LNCaP clone FGC (cell line): ENCODE results near the gene G3BP2.
"Not testable (repeated sequence)": the region's sequence is repeated elsewhere in the genome, so short reads cannot be mapped to it uniquely, and the experiment has no call there.

Experiments
- DNase-seq: peaks from one replicate; pipeline ENCODE4 v3.0.0-alpha.2; 2011; ENCODE audit warnings: low read depth
- H3K4me3 ChIP-seq: 2 replicates; pipeline ENCODE4 v1.5.1; 2011; ENCODE audit warnings: mild to moderate bottlenecking, low read depth, low read length, control low read depth
- TF ChIP-seq, protein P1 (sequence below): IDR thresholded peaks from 2 replicates; pipeline ENCODE4 v1.5.1; 2012; ENCODE audit warnings: mild to moderate bottlenecking; ENCODE audit not compliant: control insufficient read depth, insufficient read depth; ENCODE audit errors: extremely low read depth

G3BP2 gene

DNA sequence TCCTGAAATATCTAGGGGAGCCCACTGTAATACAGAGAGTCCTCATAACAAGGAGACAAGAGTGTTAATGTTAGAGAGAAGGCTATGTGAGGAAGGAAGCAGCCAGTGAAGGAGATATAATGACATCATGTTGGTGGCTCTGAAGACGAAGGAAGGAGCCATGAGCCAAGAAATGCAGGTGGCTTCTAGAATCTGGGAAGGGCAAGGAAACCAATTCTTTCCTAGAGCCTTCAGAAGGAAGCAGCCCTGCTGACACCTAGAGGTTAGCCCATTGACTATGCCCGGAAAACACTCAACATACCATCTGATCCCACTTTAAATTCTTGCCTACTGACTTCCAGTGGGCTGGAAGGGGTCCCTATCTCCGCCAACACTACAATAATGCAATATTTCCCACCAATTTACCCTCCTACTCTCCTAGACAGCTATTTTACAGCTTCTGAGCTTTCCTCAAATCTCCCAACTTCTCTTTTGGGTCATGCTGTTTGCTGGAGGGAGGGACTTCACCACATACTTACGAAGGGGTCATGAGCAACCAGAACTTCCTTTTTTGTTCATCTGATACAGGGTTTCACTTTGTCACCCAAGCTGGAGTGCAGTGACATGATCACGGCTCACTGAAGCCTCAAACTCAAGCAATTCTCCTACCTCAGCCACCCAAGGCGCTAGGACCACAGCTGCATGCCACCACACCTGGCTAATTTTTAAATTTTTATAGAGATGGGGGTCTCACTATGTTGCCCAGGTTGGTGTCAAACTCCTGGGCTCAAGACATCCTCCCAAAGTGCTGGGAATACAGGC is 25.2 kb upstream of the G3BP2 start:
- H3K4me3 ChIP-seq: no peak overlapping the region
- no peak for DNase-seq
- TF ChIP-seq, protein P1, sequence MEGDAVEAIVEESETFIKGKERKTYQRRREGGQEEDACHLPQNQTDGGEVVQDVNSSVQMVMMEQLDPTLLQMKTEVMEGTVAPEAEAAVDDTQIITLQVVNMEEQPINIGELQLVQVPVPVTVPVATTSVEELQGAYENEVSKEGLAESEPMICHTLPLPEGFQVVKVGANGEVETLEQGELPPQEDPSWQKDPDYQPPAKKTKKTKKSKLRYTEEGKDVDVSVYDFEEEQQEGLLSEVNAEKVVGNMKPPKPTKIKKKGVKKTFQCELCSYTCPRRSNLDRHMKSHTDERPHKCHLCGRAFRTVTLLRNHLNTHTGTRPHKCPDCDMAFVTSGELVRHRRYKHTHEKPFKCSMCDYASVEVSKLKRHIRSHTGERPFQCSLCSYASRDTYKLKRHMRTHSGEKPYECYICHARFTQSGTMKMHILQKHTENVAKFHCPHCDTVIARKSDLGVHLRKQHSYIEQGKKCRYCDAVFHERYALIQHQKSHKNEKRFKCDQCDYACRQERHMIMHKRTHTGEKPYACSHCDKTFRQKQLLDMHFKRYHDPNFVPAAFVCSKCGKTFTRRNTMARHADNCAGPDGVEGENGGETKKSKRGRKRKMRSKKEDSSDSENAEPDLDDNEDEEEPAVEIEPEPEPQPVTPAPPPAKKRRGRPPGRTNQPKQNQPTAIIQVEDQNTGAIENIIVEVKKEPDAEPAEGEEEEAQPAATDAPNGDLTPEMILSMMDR: no peak

DNA sequence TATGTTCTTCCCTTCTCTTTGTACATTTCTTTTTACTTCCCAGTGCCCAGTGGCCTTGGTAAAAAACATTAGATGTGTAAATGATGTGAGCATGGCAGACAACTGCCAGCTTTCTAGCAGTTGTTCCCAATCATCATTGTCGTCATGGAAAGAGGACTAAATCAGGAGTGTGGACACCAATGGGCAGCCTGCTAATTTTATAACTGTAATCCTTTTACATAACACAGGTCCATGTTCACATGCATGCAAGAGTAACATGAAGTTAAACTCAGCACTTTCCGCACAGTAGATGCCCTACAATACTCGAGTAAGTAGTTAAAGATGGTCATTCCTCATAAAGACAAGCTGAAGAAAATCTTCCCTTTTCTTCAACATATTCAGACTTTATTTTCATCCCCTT is 23.4 kb upstream of the G3BP2 start:
- TF ChIP-seq, protein P1: no peak
- no peak for DNase-seq
- no peak overlapping the region for H3K4me3 ChIP-seq

DNA sequence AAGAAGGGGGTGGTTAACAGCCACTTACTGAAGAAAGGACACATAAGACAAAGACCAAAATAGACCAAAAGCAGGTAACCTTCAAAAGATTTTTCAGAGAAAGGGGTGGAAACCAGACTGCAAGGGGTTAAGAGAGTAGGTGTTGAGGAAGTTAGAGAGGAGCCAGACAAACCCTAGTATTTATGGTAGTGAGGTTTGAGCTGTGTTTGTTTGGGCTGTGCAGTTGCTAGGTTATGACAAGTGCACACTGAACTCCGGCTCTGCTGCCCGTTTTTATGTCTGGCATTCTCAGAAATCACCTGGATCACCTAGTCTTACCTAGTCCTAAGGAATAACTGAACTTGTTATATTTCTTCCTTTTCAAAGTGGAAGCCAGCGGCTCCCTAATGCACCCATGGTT is 22.9 kb upstream of the G3BP2 start:
- DNase-seq: no peak
- H3K4me3 ChIP-seq: no peak overlapping the region
- TF ChIP-seq, protein P1: no peak

DNA sequence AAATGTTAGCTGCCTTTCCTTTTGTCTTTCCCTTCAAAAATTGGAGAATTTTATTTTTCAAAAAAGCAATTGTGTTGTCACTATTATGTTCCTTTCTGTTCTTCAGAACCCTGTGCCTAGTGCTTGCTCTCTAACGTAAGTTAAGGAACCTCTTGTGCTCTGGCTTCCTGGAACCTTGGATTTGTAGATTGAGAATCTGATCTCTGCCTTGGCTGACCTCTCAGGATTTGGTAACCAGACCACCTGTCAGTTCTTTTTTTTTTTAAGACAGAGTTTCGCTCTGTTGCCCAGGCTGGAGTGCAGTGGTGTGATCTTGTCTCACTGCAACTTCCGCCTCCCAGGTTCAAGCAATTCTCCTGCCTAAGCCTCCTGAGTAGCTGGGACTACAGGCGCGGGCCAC is 18.9 kb upstream of the G3BP2 start:
- DNase-seq, H3K4me3 ChIP-seq: not testable (repeated sequence)

DNA sequence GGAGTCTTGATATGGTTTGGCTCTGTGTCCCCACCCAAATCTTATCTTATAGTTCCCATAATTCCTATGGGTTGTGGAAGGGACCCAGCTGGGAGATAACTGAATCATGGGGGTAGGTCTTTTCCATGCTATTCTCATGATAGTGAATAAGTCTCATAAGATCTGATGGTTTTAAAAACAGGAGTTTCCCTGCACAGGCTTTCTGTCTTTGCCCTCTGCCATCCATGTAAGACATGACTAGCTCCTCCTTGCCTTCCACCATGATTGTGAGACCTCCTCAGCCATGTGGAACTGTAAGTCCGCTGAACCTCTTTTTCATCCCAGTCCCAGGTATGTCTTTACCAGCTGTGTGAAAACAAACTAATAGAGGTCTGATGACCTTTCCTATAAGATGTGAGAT is 13.9 kb upstream of the G3BP2 start:
- DNase-seq, H3K4me3 ChIP-seq: not testable (repeated sequence)

DNA sequence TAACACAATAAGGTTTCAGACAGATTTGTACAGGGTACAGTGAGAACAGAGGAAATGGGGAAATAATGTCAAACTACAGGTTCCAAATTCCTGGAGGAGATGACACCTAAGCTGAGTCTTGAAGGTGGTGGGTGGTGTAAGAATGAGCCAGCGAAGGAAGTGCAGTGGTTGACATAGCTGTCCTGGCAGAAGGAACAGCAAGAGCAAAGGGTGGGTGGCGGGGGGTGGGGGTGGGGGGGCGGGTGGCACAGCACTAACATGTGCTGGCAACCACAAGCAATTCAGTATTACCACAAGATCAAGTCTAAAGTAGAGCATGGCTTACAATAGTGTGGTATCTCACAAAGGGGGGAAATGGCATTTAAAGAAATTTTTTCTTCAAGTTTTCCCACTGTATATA is 13.1 kb upstream of the G3BP2 start:
- TF ChIP-seq, protein P1: no peak
- no peak for DNase-seq
- no peak overlapping the region for H3K4me3 ChIP-seq

DNA sequence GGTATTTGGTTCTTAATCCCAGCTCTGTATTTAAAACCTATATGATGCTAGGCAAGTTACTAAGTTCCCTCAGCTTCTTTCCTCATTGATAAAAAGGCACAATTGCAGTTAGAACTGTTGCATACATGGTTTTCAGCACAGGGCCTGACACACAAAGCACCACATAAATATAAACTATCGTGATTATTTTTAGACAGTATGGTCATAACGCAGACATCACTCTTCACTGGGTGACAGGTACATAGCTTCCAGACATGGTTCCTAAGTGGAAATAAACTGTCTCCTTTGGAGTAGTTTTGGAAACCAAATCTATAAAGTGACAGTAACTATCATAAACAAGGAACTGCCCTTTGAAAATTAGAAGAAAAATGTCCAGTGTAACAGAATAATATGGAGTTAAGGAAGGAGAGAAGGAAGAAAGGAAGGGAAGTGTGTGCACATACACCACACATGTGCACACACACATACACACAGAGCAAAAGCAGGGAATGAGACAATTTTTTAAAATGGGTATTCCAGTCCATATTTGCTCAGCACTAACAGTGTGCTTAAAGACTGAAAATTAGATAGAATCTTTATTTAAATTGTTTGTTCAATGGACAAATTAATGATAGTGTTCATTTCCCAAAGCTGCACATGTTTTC is 12.5 kb upstream of the G3BP2 start:
- no peak for DNase-seq
- TF ChIP-seq, protein P1: no peak
- H3K4me3 ChIP-seq: no peak overlapping the region
